ENCODE results near the gene SNX33.

GRCh38 chr15:75696854-75697259 lies 49.1 kb downstream of the SNX33 start:
- TF ChIP-seq CREB5 (CRISPR knock-in tag; IDR thresholded peaks at IDR 0.05; ENCODE audit: low read depth) (no peak), ZC3H10 (CRISPR knock-in tag; IDR thresholded peaks at IDR 0.05) (no peak)

Data from SK-N-SH treated with all-trans-retinoic acid at 6 μM for 48 hours (cell line).